ENCODE data around the gene FBXL17. TPM values are rescaled to one million over a fixed set of nuclear protein-coding genes. Genes with fewer than 3 reads are reported as not detected.
A peak's percentile ranks its signal among the peaks of the same experiment; 100 is the strongest.

Gene FBXL17
- total and polyA plus RNA-seq, 9 of the 15 experiments (the other 6 are each of a cell fraction or from before 2014, with no cell fraction given) = 0.32 to 5.4 (median 1.8) TPM

DNA sequence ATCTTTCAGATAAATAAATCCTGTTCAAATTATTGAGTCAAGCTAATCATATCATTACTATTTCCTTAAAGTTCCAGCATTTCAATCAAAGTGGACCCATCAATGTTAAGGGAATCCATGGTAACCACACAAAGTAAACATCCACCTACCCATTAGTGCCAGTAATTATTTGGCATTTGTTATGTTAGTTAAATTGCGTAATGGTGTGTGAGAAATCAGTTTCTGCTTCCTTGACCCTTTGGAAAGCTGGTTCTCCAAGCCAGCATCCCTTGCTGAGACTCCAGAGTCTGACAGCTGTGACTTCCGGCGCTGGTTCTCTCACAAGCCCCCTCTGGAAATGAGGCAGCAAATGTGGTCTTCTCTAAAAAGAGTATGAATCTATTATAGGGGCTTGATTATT is 402.6 kb downstream of the FBXL17 start:
- H3K27me3 ChIP-seq (ENCODE audit: control insufficient read depth in 2 of 2, insufficient read depth in 2 of 2, low read length in 2 of 2) = no peaks in the 10 kb centered on the region
- 0% methylated on average over 3 of the region's 3 CpGs for WGBS (ENCODE audit: insufficient coverage, low coverage, missing lambda C conversion rate)
- H3K36me3 ChIP-seq (ENCODE audit: control insufficient read depth, insufficient read depth, low read length) = no peaks in the 10 kb centered on the region
- ATAC-seq = no peak
- no peak for FAIRE-seq
- H3K4me1 ChIP-seq (replicated peaks in 1 of 2; ENCODE audit: control insufficient read depth in 2 of 2, insufficient read depth in 2 of 2, low read length in 2 of 2) = no peaks in the 10 kb centered on the region
- no TSS peak for BruUV-seq (replicated peaks)
- TF ChIP-seq CEBPG (CRISPR knock-in tag; IDR thresholded peaks at IDR 0.05) (no peak), CEBPG (tag; conservative IDR thresholded peaks at IDR 0.05 in 1 of 2, IDR thresholded peaks at IDR 0.05 in 1 of 2) (peak in 1 of 2 experiments; percentile 39; a peak in 1 of 4 replicates), KAT7 (CRISPR knock-in tag; IDR thresholded peaks at IDR 0.05; ENCODE audit: borderline replicate concordance) (no peak), CEBPB (tag; IDR thresholded peaks at IDR 0.05) (0 out of 2 replicates have a peak, but pooled peaks have one; percentile 19)
- H3K9me3 ChIP-seq (replicated peaks; ENCODE audit: control insufficient read depth, insufficient read depth, low read depth, low read length) = no peaks in the 10 kb centered on the region
- no peaks in the 10 kb centered on the region for H3K79me2 ChIP-seq (ENCODE audit: control insufficient read depth, insufficient read depth, low read length)
- in situ Hi-C loops (cut with MboI) = no loop called here
- no peak overlapping the region for H3K27ac ChIP-seq (ENCODE audit: extremely low read depth, low read depth, low read length)
- H3K4me2 ChIP-seq (ENCODE audit: insufficient read depth, low read length) = no peak overlapping the region
- no peaks in the 10 kb centered on the region for H3K9me1 ChIP-seq (ENCODE audit: control insufficient read depth, insufficient read depth, low read length)
- no peak for DNase-seq (ENCODE audit: extremely low read depth in 1 of 4, low spot score in 3 of 4)
- no peaks in the 10 kb centered on the region for H4K20me1 ChIP-seq (replicated peaks; ENCODE audit: control insufficient read depth, insufficient read depth, low read length)
- CTCF ChIA-PET (ENCODE audit: low intra/inter-chr PET ratio) = no interaction called here
- no peak overlapping the region for H2AFZ ChIP-seq (ENCODE audit: low read depth, low read length)
- intact Hi-C loops (cut with micrococcal nuclease) = no loop called here
- POLR2A ChIA-PET = no interaction called here
- H3K4me3 ChIP-seq = no peak overlapping the region
- no peak overlapping the region for H3K9ac ChIP-seq (ENCODE audit: insufficient read depth in 1 of 2, low read depth in 2 of 2, low read length in 2 of 2)

DNA sequence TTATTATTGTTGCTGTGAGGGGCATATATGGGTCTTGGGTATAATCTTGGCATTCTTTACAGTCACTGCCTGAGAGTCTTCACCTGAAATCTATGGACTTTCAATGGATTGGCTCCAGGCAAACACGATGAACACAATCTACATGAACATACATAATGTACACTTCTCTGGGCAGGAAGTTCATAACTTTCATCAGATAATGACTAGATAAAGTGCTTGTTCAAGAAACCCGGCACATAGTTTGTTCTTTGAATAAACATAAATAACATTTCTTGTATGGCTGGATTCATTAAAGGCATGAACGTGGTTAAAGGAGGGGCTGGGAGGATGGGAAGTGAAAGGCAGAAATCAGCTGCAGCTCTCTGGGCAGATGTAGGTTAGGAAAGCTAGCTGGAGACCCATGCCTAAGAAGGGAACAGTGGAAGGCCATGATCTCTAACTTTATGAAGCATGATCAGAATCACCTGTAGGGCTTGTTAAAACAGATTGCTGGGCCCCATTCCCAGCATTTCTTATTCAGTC is 404.3 kb downstream of the FBXL17 start:
- Histone ChIP-seq H3K79me2 (ENCODE audit: control insufficient read depth, insufficient read depth, low read length) (no peaks in the 10 kb centered on the region), H3K4me1 (replicated peaks in 1 of 2; ENCODE audit: control insufficient read depth in 2 of 2, insufficient read depth in 2 of 2, low read length in 2 of 2) (no peaks in the 10 kb centered on the region), H3K36me3 (ENCODE audit: control insufficient read depth, insufficient read depth, low read length) (no peaks in the 10 kb centered on the region), H3K9me3 (replicated peaks; ENCODE audit: control insufficient read depth, insufficient read depth, low read depth, low read length) (0 out of 2 replicates have a peak, but pooled peaks cover 3% of the 10 kb centered on the region), H3K9me1 (ENCODE audit: control insufficient read depth, insufficient read depth, low read length) (no peaks in the 10 kb centered on the region), H4K20me1 (replicated peaks; ENCODE audit: control insufficient read depth, insufficient read depth, low read length) (no peaks in the 10 kb centered on the region), H3K4me3 (no peak overlapping the region), H2AFZ (ENCODE audit: low read depth, low read length) (no peak overlapping the region), H3K27me3 (ENCODE audit: control insufficient read depth in 2 of 2, insufficient read depth in 2 of 2, low read length in 2 of 2) (no peaks in the 10 kb centered on the region), H3K9ac (ENCODE audit: insufficient read depth in 1 of 2, low read depth in 2 of 2, low read length in 2 of 2) (no peak overlapping the region), H3K27ac (ENCODE audit: extremely low read depth, low read depth, low read length) (no peak overlapping the region), H3K4me2 (ENCODE audit: insufficient read depth, low read length) (no peak overlapping the region)
- ATAC-seq (no peak), FAIRE-seq (no peak), DNase-seq (ENCODE audit: extremely low read depth in 1 of 4, low spot score in 3 of 4) (no peak)
- CTCF ChIA-PET (ENCODE audit: low intra/inter-chr PET ratio) = no interaction called here
- in situ Hi-C loops (cut with MboI) (no loop called here), intact Hi-C loops (cut with micrococcal nuclease) (no loop called here)
- no TSS peak for BruUV-seq (replicated peaks)
- POLR2A ChIA-PET = no interaction called here
- 0% methylated on average over 3 of the region's 3 CpGs for WGBS (ENCODE audit: insufficient coverage, low coverage, missing lambda C conversion rate)
- no peak for TF ChIP-seq RUNX1 (IDR thresholded peaks at IDR 0.05; ENCODE audit: low read depth)
- no peak for TF ChIP-seq RFX1 (IDR thresholded peaks at IDR 0.05)
- TF ChIP-seq SAFB (IDR thresholded peaks at IDR 0.05; ENCODE audit: borderline replicate concordance, low read depth, low read length) = no peak
- TF ChIP-seq ZNF274 (IDR thresholded peaks at IDR 0.05; ENCODE audit: borderline replicate concordance, low read depth, low read length) = no peak
- no peak for TF ChIP-seq XRCC5 (IDR thresholded peaks at IDR 0.05; ENCODE audit: low read depth, low read length)
- TF ChIP-seq, protein P1, sequence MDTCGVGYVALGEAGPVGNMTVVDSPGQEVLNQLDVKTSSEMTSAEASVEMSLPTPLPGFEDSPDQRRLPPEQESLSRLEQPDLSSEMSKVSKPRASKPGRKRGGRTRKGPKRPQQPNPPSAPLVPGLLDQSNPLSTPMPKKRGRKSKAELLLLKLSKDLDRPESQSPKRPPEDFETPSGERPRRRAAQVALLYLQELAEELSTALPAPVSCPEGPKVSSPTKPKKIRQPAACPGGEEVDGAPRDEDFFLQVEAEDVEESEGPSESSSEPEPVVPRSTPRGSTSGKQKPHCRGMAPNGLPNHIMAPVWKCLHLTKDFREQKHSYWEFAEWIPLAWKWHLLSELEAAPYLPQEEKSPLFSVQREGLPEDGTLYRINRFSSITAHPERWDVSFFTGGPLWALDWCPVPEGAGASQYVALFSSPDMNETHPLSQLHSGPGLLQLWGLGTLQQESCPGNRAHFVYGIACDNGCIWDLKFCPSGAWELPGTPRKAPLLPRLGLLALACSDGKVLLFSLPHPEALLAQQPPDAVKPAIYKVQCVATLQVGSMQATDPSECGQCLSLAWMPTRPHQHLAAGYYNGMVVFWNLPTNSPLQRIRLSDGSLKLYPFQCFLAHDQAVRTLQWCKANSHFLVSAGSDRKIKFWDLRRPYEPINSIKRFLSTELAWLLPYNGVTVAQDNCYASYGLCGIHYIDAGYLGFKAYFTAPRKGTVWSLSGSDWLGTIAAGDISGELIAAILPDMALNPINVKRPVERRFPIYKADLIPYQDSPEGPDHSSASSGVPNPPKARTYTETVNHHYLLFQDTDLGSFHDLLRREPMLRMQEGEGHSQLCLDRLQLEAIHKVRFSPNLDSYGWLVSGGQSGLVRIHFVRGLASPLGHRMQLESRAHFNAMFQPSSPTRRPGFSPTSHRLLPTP (IDR thresholded peaks at IDR 0.05; ENCODE audit: borderline replicate concordance, extremely low read depth, insufficient read length) = no peak
- no peak for TF ChIP-seq YY1 (IDR thresholded peaks at IDR 0.05; ENCODE audit: borderline replicate concordance in 1 of 3, control insufficient read depth in 1 of 3, extremely low read depth in 1 of 3, insufficient read depth in 3 of 3, insufficient read length in 1 of 3, insufficient replicate concordance in 2 of 3, low read depth in 1 of 3, low read length in 2 of 3)
- no peak for TF ChIP-seq SPI1 (IDR thresholded peaks at IDR 0.05; ENCODE audit: borderline replicate concordance, low read depth, low read length)
- TF ChIP-seq KAT2B (IDR thresholded peaks at IDR 0.05; ENCODE audit: low read depth, low read length) = no peak

All from K562 (cell line).